IPS-11a (cell line): ENCODE data around the gene JMJD7.
"Not testable (repeated sequence)": the region's sequence is repeated elsewhere in the genome, so short reads cannot be mapped to it uniquely, and the experiment has no call there.

Source experiments
- H3K4me3 ChIP-seq: one replicate; pipeline ENCODE4 v1.5.1; 2013; ENCODE audit warnings: low read depth, low read length, control low read depth

Gene JMJD7

GRCh38 chr15:41821831-41822230 is 6.1 kb upstream of the JMJD7 start:
- no peak overlapping the region for H3K4me3 ChIP-seq

- no peak overlapping the region for H3K4me3 ChIP-seq
Measured at GRCh38 chr15:41822471-41822870, 5.4 kb upstream of the JMJD7 start.

GRCh38 chr15:41822957-41823356 is 4.9 kb upstream of the JMJD7 start:
- no peak overlapping the region for H3K4me3 ChIP-seq

GRCh38 chr15:41823502-41823901 is 4.4 kb upstream of the JMJD7 start:
- H3K4me3 ChIP-seq, result no peak overlapping the region

- H3K4me3 ChIP-seq, result no peak overlapping the region
Measured at GRCh38 chr15:41824062-41824745, 3.7 kb upstream of the JMJD7 start.

GRCh38 chr15:41825145-41825544 is 2.7 kb upstream of the JMJD7 start:
- H3K4me3 ChIP-seq, result no peak overlapping the region

GRCh38 chr15:41825572-41826535 is 2.0 kb upstream of the JMJD7 start:
- H3K4me3 ChIP-seq, result no peak overlapping the region

- H3K4me3 ChIP-seq, result peak overlapping the region; percentile 41
Measured at GRCh38 chr15:41827290-41827879, 507 bp upstream of the JMJD7 start.

GRCh38 chr15:41828807-41829141 is 882 bp downstream of the JMJD7 start:
- peak overlapping the region; percentile 90 for H3K4me3 ChIP-seq

- no peak overlapping the region for H3K4me3 ChIP-seq
Measured at GRCh38 chr15:41829959-41830646, 2.2 kb downstream of the JMJD7 start.

GRCh38 chr15:41831291-41831690 is 3.4 kb downstream of the JMJD7 start:
- H3K4me3 ChIP-seq, result not testable (repeated sequence)

- no peak overlapping the region for H3K4me3 ChIP-seq
Measured at GRCh38 chr15:41832208-41832607, 4.3 kb downstream of the JMJD7 start.

GRCh38 chr15:41832875-41833274 is 5.0 kb downstream of the JMJD7 start:
- no peak overlapping the region for H3K4me3 ChIP-seq

GRCh38 chr15:41834096-41834495 is 6.2 kb downstream of the JMJD7 start:
- no peak overlapping the region for H3K4me3 ChIP-seq

- no peak overlapping the region for H3K4me3 ChIP-seq
Measured at GRCh38 chr15:41836073-41836472, 8.2 kb downstream of the JMJD7 start.

- no peak overlapping the region for H3K4me3 ChIP-seq
Measured at GRCh38 chr15:41836713-41837454, 9.0 kb downstream of the JMJD7 start.

- no peak within 1 kb of the TSS for H3K4me3 ChIP-seq
Measured at GRCh38 chr15:41838400-41838897, 10.6 kb downstream of the JMJD7 start, which contains the start of gene PLA2G4B. Gene PLA2G4B, plus strand, starts transcription at chr15:41838847. Its CDS starts 67 bp downstream, at chr15:41838914.

- H3K4me3 ChIP-seq, result no peak overlapping the region
Measured at GRCh38 chr15:41839781-41840491, 12.0 kb downstream of the JMJD7 start.

- no peak overlapping the region for H3K4me3 ChIP-seq
Measured at GRCh38 chr15:41840673-41841072, 12.8 kb downstream of the JMJD7 start.

- no peak overlapping the region for H3K4me3 ChIP-seq
Measured at GRCh38 chr15:41841131-41841530, 13.2 kb downstream of the JMJD7 start.
